Measurements from ENCODE around the gene FGD5. TPM values are rescaled to one million over a fixed set of nuclear protein-coding genes. Genes with fewer than 3 reads are reported as not detected.

FGD5 gene
- total RNA-seq, 1 donor from 2014 or later: 112 TPM

GRCh38 chr3:14957153-14957552 lies 138.4 kb downstream of the FGD5 start:
- DNase-seq (ENCODE audit: low spot score in 2 of 2): no peak
- TF ChIP-seq CTCF (IDR thresholded peaks at IDR 0.05): no peak
- peaks cover 0 to 2% of the 10 kb centered on the region in 2 donors for H3K36me3 ChIP-seq
- no peak overlapping the region for H3K27ac ChIP-seq
- H3K4me3 ChIP-seq: no peak overlapping the region
- no peaks in the 10 kb centered on the region for H3K27me3 ChIP-seq
- intact Hi-C loops (cut with DNase I): no loop called here
- peaks cover 0 to 3% of the 10 kb centered on the region in 2 donors for H3K4me1 ChIP-seq
- no peaks in the 10 kb centered on the region for H3K9me3 ChIP-seq

GRCh38 chr3:14957925-14958324 lies 139.2 kb downstream of the FGD5 start:
- TF ChIP-seq CTCF (IDR thresholded peaks at IDR 0.05): no peak
- intact Hi-C loops (cut with DNase I): no loop called here
- peaks cover 0 to 7% of the 10 kb centered on the region in 2 donors for H3K36me3 ChIP-seq
- no peaks in the 10 kb centered on the region for H3K27me3 ChIP-seq
- no peaks in the 10 kb centered on the region for H3K9me3 ChIP-seq
- DNase-seq (ENCODE audit: low spot score in 2 of 2): no peak
- H3K4me1 ChIP-seq: peaks cover 0 to 3% of the 10 kb centered on the region in 2 donors
- no peak overlapping the region for H3K4me3 ChIP-seq
- H3K27ac ChIP-seq: no peak overlapping the region

DNA sequence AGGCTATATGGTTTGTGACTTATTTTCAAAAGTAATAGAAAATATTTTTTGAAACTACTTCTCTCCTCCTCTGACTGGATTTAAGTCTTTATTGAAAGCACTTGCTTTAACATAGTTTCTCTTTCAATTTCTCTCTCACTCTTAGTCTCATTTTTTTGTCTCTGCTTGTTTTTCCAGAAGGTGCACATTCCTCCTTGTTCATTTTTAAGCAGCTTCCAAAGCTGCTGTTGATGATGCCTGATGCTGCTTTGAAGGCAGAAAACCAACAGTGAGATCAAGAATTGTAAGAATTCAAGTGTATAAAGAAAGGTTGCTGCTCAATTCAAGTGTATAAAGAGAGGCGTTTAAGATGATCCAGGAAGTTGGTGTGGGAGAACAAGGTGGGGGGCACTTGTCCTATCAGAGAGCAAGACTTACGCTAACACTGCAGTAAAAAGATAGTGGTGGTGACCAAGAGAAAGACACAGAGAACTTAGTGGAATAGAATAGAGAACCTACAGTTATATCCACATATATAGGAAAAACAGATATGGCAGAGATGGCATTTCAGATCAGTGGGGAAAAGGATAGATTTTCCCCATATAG lies 140.7 kb downstream of the FGD5 start:
- no peak for TF ChIP-seq CTCF (IDR thresholded peaks at IDR 0.05)
- Histone ChIP-seq H3K4me1 (peaks cover 0 to 3% of the 10 kb centered on the region in 2 donors), H3K4me3 (no peak overlapping the region), H3K9me3 (no peaks in the 10 kb centered on the region), H3K27ac (no peak overlapping the region), H3K36me3 (peaks cover 0 to 9% of the 10 kb centered on the region in 2 donors), H3K27me3 (no peaks in the 10 kb centered on the region)
- intact Hi-C loops (cut with DNase I): no loop called here
- no peak for DNase-seq (ENCODE audit: low spot score in 2 of 2)

GRCh38 chr3:14962762-14963161 lies 144.0 kb downstream of the FGD5 start:
- H3K4me1 ChIP-seq: peaks cover 0 to 3% of the 10 kb centered on the region in 2 donors
- no peak overlapping the region for H3K4me3 ChIP-seq
- no peak for TF ChIP-seq CTCF (IDR thresholded peaks at IDR 0.05)
- H3K27me3 ChIP-seq: no peaks in the 10 kb centered on the region
- H3K36me3 ChIP-seq: peaks cover 0 to 9% of the 10 kb centered on the region in 2 donors
- H3K27ac ChIP-seq: no peak overlapping the region
- no peaks in the 10 kb centered on the region for H3K9me3 ChIP-seq
- no peak for DNase-seq (ENCODE audit: low spot score in 2 of 2)
- intact Hi-C loops (cut with DNase I): no loop called here

- TF ChIP-seq CTCF (IDR thresholded peaks at IDR 0.05): no peak
- Histone ChIP-seq H3K4me1 (no peaks in the 10 kb centered on the region), H3K27ac (no peak overlapping the region), H3K4me3 (no peak overlapping the region), H3K36me3 (peaks cover 1 to 8% of the 10 kb centered on the region in 2 donors), H3K27me3 (no peaks in the 10 kb centered on the region), H3K9me3 (no peaks in the 10 kb centered on the region)
- no peak for DNase-seq (ENCODE audit: low spot score in 2 of 2)
- intact Hi-C loops (cut with DNase I): no loop called here
Observed at GRCh38 chr3:14967285-14967684, 148.5 kb downstream of the FGD5 start.

GRCh38 chr3:14969671-14970070 lies 150.9 kb downstream of the FGD5 start:
- Histone ChIP-seq H3K4me3 (no peak overlapping the region), H3K4me1 (no peaks in the 10 kb centered on the region), H3K27me3 (no peaks in the 10 kb centered on the region), H3K36me3 (peaks cover 8 to 19% of the 10 kb centered on the region in 2 donors), H3K27ac (no peak overlapping the region), H3K9me3 (no peaks in the 10 kb centered on the region)
- intact Hi-C loops (cut with DNase I): no loop called here
- DNase-seq (ENCODE audit: low spot score in 2 of 2): no peak
- TF ChIP-seq CTCF (IDR thresholded peaks at IDR 0.05): no peak

Measured in ascending aorta (tissue), 2 donors.